K562 (cell line): ENCODE measurements around the gene LAMB3. TPM values are rescaled to one million over a fixed set of nuclear protein-coding genes. Genes with fewer than 3 reads are reported as not detected.
A peak's percentile ranks its signal among the peaks of the same experiment; 100 is the strongest.

Source experiments
- ATAC-seq: fragments of 200-7000 bp; cut with Tn5 transposase; 3 replicates; pipeline ENCODE4 v1.9.1; 2020; ENCODE audit warnings: moderate library complexity
- BruUV-seq: library from RNA; stranded (reverse); fragments of 400-500 nt; replicated peaks from 2 replicates; lab custom pipeline; 2021; lab: Mats Ljungman, UMichigan
- CTCF ChIA-PET: fragments of 300-600 bp; formaldehyde crosslinking; extraction: SDS; loops from one replicate; lab custom pipeline; 2021; ENCODE audit warnings: low intra/inter-chr PET ratio; lab: Yijun Ruan, JAX
- POLR2A ChIA-PET: fragments of 300-600, 350-650 bp; sonication (Branson Sonifier 250); formaldehyde crosslinking; extraction: SDS; loops from one replicate; lab custom pipeline; 2021; ENCODE audit warnings: antibody characterized with exemption, inconsistent platforms; lab: Yijun Ruan, JAX
- DNase-seq, 4 experiments: peaks; one replicate each; pipeline versions ENCODE4 v3.0.0 to v3.0.0-alpha.2; 2011 to 2018; ENCODE audit warnings: low spot score in 3 of 4, mixed read lengths in 3 of 4; ENCODE audit errors: extremely low read depth in 1 of 4
- FAIRE-seq: peaks from 2 replicates; lab custom pipeline; 2011; peaks lifted over from hg19 to GRCh38; lab: Jason Lieb, UNC
- H2AFZ ChIP-seq: 2 replicates; pipeline ENCODE4 v1.6.0; 2011; ENCODE audit warnings: low read depth, low read length, control low read depth, inconsistent platforms
- H3K27ac ChIP-seq: fragments of 200-600 bp; 3 replicates; pipeline ENCODE4 v1.8.0; 2011; ENCODE audit warnings: low read depth, mild to moderate bottlenecking, control low read depth, inconsistent platforms, low read length, moderate library complexity, mixed read lengths; ENCODE audit errors: extremely low read depth
- H3K27me3 ChIP-seq, 2 experiments: fragments of 300-600 bp in 1 of 2; 2 replicates in 1 of 2; 3 replicates in 1 of 2; pipeline versions ENCODE4 v1.6.0 to v1.8.0; 2011; ENCODE audit warnings: inconsistent platforms in 2 of 2, low read length in 2 of 2, mild to moderate bottlenecking in 1 of 2, mixed read lengths in 1 of 2, moderate library complexity in 1 of 2; ENCODE audit not compliant: control insufficient read depth in 2 of 2, insufficient read depth in 2 of 2
- H3K36me3 ChIP-seq: fragments of 300-600 bp; 3 replicates; pipeline ENCODE4 v1.8.0; 2011; ENCODE audit warnings: mild to moderate bottlenecking, low read length, inconsistent platforms; ENCODE audit not compliant: control insufficient read depth, insufficient read depth
- H3K4me1 ChIP-seq, 2 experiments: fragments of 200-600 bp in 1 of 2; replicated peaks in 1 of 2; 2 replicates in 1 of 2; 3 replicates in 1 of 2; pipeline versions ENCODE4 v1.5.1 to v1.8.0; 2011; ENCODE audit warnings: inconsistent platforms in 2 of 2, low read length in 2 of 2, mild to moderate bottlenecking in 1 of 2, mixed read lengths in 1 of 2, moderate library complexity in 1 of 2; ENCODE audit not compliant: control insufficient read depth in 2 of 2, insufficient read depth in 2 of 2
- H3K4me2 ChIP-seq: 2 replicates; pipeline ENCODE4 v1.6.1; 2011; ENCODE audit warnings: low read length, control low read depth, inconsistent platforms, mixed read lengths; ENCODE audit not compliant: insufficient read depth
- H3K4me3 ChIP-seq: fragments of 200-600 bp; sonication (generic), shearing (Covaris generic); 2 replicates; pipeline ENCODE4 v1.5.1; 2016; ENCODE audit warnings: control low read depth, inconsistent platforms
- H3K79me2 ChIP-seq: fragments of 200-600 bp; 3 replicates; pipeline ENCODE4 v1.8.0; 2011; ENCODE audit warnings: low read length, inconsistent platforms; ENCODE audit not compliant: control insufficient read depth, insufficient read depth
- H3K9ac ChIP-seq, 2 experiments: 2 replicates each; pipeline versions ENCODE4 v1.6.0 to v1.6.1; 2011; ENCODE audit warnings: low read depth in 2 of 2, low read length in 2 of 2, control low read depth in 1 of 2, inconsistent platforms in 1 of 2, mild to moderate bottlenecking in 1 of 2, mixed read lengths in 1 of 2; ENCODE audit not compliant: insufficient read depth in 1 of 2
- H3K9me1 ChIP-seq: one replicate; pipeline ENCODE4 v1.6.0; 2011; ENCODE audit warnings: inconsistent platforms, mild to moderate bottlenecking, low read length, moderate library complexity; ENCODE audit not compliant: control insufficient read depth, insufficient read depth
- H3K9me3 ChIP-seq: replicated peaks from 2 replicates; pipeline ENCODE4 v1.5.1; 2011; ENCODE audit warnings: low read depth, low read length, inconsistent platforms; ENCODE audit not compliant: control insufficient read depth, insufficient read depth
- H4K20me1 ChIP-seq: replicated peaks from 2 replicates; pipeline ENCODE4 v1.6.1; 2011; ENCODE audit warnings: low read length, inconsistent platforms, mixed read lengths; ENCODE audit not compliant: control insufficient read depth, insufficient read depth
- GTF2F1 ChIP-seq: IDR thresholded peaks from 2 replicates; pipeline ENCODE4 v1.6.1; 2011; ENCODE audit warnings: low read depth, low read length, improper control_type of control experiment
- HMGN3 ChIP-seq: IDR thresholded peaks from 2 replicates; pipeline ENCODE4 v1.6.1; 2011; ENCODE audit warnings: borderline replicate concordance, low read depth, mild to moderate bottlenecking, mixed read lengths, low read length; ENCODE audit not compliant: insufficient read length; ENCODE audit errors: extremely low read depth
- NFIC ChIP-seq: fragments of 450-650 bp; IDR thresholded peaks from 2 replicates; pipeline ENCODE4 v1.6.1; 2017; ENCODE audit warnings: mild to moderate bottlenecking, inconsistent platforms
- RAD21 ChIP-seq, 2 experiments: fragments of 250-450 bp in 1 of 2; fragments of 450-650 bp in 1 of 2; sonication (Bioruptor Pico) in 1 of 2; formaldehyde crosslinking in 1 of 2; IDR thresholded peaks in 1 of 2; conservative IDR thresholded peaks in 1 of 2; 2 replicates each; pipeline versions ENCODE4 v1.4.0 to v1.8.0; 2020 to 2022; ENCODE audit warnings: mild to moderate bottlenecking in 2 of 2, moderate library complexity in 1 of 2
- SRSF3 ChIP-seq: fragments of 200-400 bp; formaldehyde crosslinking; IDR thresholded peaks from 2 replicates; pipeline ENCODE4 v1.6.1; 2016; ENCODE audit warnings: mild to moderate bottlenecking, low read length, moderate library complexity; ENCODE audit not compliant: insufficient read depth
- TAF15 ChIP-seq: fragments of 200-400 bp; formaldehyde crosslinking; IDR thresholded peaks from 2 replicates; pipeline ENCODE4 v1.6.1; 2017; ENCODE audit warnings: mild to moderate bottlenecking, low read depth, low read length, moderate library complexity
- ZNF586 ChIP-seq: fragments of 450-650 bp; formaldehyde crosslinking; conservative IDR thresholded peaks from 2 replicates; pipeline ENCODE4 v1.4.0; 2020; ENCODE audit warnings: mild to moderate bottlenecking, moderate library complexity
- WGBS: fragments of 100-300 bp; shearing (Covaris generic); methylation state at CpG from one replicate; pipeline ENCODE4 v1.1.6; 2016; ENCODE audit warnings: low coverage, mixed read lengths; ENCODE audit not compliant: insufficient coverage; ENCODE audit errors: missing lambda C conversion rate; 5-methylcytosine and 5-hydroxymethylcytosine counted together
- in situ Hi-C: fragments of 300-500 bp; cut with MboI; formaldehyde crosslinking; loops from 4 replicates; pipeline ENCODE4 v1.15.0; 2018; ENCODE audit warnings: inconsistent platforms, mixed read lengths
- intact Hi-C: fragments of 100-400 bp; cut with micrococcal nuclease; formaldehyde crosslinking; loops from 2 replicates; pipeline ENCODE4 v1.14.2; 2022
- polyA plus RNA-seq, 8 experiments: library from polyadenylated mRNA; depleted of rRNA in 4 of 8; stranded (reverse) in 5 of 8; unstranded in 3 of 8; fragments of >200 nt; fragmentation: Nextera tagmentation in 2 of 8; fragmentation: Illumina TruSeq in 1 of 8; extraction: Ambion mirVana in 2 of 8; extraction: Trizol in 1 of 8; gene quantifications; 2 replicates each; pipeline versions ENCODE4 v1.2.1 to v1.2.3, GENCODE V29; 2011 to 2014; ENCODE audit warnings: inconsistent platforms in 1 of 8, missing spikeins in 1 of 8
- total RNA-seq, 7 experiments: library from RNA; depleted of rRNA in 6 of 7; stranded (reverse); fragments of >200 nt in 6 of 7; fragmentation: Illumina TruSeq in 2 of 7; extraction: Trizol in 2 of 7; gene quantifications; 2 replicates each; pipeline versions ENCODE4 v1.2.1 to v1.2.3, GENCODE V29; 2011 to 2021; ENCODE audit warnings: low replicate concordance in 1 of 7
- TF ChIP-seq, protein P1 (sequence below): IDR thresholded peaks from 2 replicates; pipeline ENCODE4 v1.6.1; 2016; ENCODE audit warnings: missing genetic modification characterization, missing compliant biosample characterization
- TF ChIP-seq, protein P2 (sequence below), 2 experiments: fragments of 450-650 bp in 1 of 2; sonication (generic) in 1 of 2; formaldehyde crosslinking in 1 of 2; IDR thresholded peaks; 2 replicates each; pipeline versions ENCODE4 v1.7.1 to v1.9.0; 2016 to 2022; ENCODE audit warnings: inconsistent platforms in 1 of 2, mild to moderate bottlenecking in 1 of 2, missing genetic modification reagents in 1 of 2

LAMB3 gene
- total and polyA plus RNA-seq, 9 of the 15 experiments (the other 6 are each of a cell fraction or from before 2014, with no cell fraction given) = 0.08 to 1.3 (median 0.91) TPM

DNA sequence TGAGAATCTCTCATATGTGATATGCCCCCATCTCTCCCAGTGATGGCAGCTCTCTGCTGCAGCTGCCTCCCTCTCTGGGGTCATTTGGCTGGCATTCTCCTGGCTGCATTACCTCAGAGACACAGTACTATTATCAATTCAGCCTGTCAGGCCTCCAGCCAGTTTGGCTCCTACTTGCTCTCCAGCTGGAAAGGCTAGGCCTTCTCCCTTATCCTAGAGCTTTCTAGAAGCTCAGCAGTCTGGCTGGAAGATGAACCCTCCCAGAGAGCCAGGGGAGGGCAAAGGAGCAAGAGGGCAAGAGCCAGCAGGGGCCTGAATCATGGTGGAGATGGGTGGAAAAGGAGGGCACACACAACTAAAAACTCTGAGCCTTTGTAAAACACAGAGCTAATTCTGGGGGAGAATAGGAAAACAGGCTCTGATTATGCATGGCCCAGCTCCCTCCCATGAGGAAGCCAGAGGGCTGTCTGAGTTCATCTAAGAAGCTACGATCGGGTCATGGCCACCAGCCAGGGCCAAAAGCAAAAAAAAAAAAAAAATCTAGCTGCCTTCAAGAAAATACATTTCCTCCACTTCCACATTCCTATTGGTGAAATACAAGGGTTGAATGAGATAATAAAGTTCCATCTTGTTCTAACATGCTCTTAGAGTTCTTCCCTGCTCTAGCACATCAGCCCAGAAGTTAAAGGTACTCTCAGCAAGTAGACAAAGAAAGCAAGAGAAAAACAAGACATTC is 8.8 kb downstream of the LAMB3 start:
- BruUV-seq = no TSS peak
- Histone ChIP-seq H3K4me1 (peaks cover 37 to 66% of the 10 kb centered on the region in 2 experiments), H3K27me3 (no peaks in the 10 kb centered on the region), H2AFZ (peak overlapping the region; percentile 77), H3K36me3 (no peaks in the 10 kb centered on the region), H4K20me1 (no peaks in the 10 kb centered on the region), H3K9me3 (no peaks in the 10 kb centered on the region), H3K79me2 (no peaks in the 10 kb centered on the region), H3K27ac (no peak overlapping the region), H3K9me1 (no peaks in the 10 kb centered on the region), H3K9ac (peak overlapping the region in 1 of 2 experiments; percentile 32; a peak in 1 of 4 replicates), H3K4me3 (no peak overlapping the region), H3K4me2 (peak overlapping the region; percentile 10; the same call in 1 of the 2 replicates)
- intact Hi-C loops (loop anchor here (1.0 kb wide), 1 partner anchor 50 kb away; no protein-coding TSS in a partner anchor), in situ Hi-C loops (no loop called here)
- WGBS = 40% methylated on average over 2 of the region's 2 CpGs
- ATAC-seq (no peak), FAIRE-seq (no peak), DNase-seq (no peak)
- CTCF ChIA-PET = interaction anchor here (0.6 to 1.7 kb wide), 3 partner anchors 49 to 381 kb away, joined by 3 to 29 read pairs (median 3); no protein-coding TSS in a partner anchor
- POLR2A ChIA-PET = interaction anchor here (0.7 to 2.7 kb wide), 5 partner anchors 8 to 1491 kb away, joined by 3 to 15 read pairs (median 3); partner anchors contain the start of gene LAMB3
- TF ChIP-seq TAF15 (no peak), SRSF3 (no peak), NFIC (peak; percentile 43; the same call in 1 of the 2 replicates), RAD21 (CRISPR knock-in tag; conservative IDR thresholded peaks at IDR 0.05 in 1 of 2, IDR thresholded peaks at IDR 0.05 in 1 of 2) (peak; percentile 16 to 42; a peak in 3 of 4 replicates), ZNF586 (CRISPR knock-in tag) (no peak), HMGN3 (no peak), GTF2F1 (no peak)
- TF ChIP-seq, protein P1, sequence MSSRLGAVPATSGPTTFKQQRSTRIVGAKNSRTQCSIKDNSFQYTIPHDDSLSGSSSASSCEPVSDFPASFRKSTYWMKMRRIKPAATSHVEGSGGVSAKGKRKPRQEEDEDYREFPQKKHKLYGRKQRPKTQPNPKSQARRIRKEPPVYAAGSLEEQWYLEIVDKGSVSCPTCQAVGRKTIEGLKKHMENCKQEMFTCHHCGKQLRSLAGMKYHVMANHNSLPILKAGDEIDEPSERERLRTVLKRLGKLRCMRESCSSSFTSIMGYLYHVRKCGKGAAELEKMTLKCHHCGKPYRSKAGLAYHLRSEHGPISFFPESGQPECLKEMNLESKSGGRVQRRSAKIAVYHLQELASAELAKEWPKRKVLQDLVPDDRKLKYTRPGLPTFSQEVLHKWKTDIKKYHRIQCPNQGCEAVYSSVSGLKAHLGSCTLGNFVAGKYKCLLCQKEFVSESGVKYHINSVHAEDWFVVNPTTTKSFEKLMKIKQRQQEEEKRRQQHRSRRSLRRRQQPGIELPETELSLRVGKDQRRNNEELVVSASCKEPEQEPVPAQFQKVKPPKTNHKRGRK = no peak
- TF ChIP-seq, protein P2, sequence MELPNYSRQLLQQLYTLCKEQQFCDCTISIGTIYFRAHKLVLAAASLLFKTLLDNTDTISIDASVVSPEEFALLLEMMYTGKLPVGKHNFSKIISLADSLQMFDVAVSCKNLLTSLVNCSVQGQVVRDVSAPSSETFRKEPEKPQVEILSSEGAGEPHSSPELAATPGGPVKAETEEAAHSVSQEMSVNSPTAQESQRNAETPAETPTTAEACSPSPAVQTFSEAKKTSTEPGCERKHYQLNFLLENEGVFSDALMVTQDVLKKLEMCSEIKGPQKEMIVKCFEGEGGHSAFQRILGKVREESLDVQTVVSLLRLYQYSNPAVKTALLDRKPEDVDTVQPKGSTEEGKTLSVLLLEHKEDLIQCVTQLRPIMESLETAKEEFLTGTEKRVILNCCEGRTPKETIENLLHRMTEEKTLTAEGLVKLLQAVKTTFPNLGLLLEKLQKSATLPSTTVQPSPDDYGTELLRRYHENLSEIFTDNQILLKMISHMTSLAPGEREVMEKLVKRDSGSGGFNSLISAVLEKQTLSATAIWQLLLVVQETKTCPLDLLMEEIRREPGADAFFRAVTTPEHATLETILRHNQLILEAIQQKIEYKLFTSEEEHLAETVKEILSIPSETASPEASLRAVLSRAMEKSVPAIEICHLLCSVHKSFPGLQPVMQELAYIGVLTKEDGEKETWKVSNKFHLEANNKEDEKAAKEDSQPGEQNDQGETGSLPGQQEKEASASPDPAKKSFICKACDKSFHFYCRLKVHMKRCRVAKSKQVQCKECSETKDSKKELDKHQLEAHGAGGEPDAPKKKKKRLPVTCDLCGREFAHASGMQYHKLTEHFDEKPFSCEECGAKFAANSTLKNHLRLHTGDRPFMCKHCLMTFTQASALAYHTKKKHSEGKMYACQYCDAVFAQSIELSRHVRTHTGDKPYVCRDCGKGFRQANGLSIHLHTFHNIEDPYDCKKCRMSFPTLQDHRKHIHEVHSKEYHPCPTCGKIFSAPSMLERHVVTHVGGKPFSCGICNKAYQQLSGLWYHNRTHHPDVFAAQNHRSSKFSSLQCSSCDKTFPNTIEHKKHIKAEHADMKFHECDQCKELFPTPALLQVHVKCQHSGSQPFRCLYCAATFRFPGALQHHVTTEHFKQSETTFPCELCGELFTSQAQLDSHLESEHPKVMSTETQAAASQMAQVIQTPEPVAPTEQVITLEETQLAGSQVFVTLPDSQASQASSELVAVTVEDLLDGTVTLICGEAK (IDR thresholded peaks at IDR 0.05) = peak; percentile 78
- TF ChIP-seq, protein P2 (CRISPR knock-in tag; IDR thresholded peaks at IDR 0.05) = no peak
